GM12891 (cell line): Measurements from ENCODE around the gene CARD10.

Experiments
- PAX5 ChIP-seq: IDR thresholded peaks from 2 replicates; pipeline ENCODE4 v1.6.1; 2011; ENCODE audit warnings: low read length, moderate library complexity, mild to moderate bottlenecking; ENCODE audit not compliant: insufficient read depth, severe bottlenecking
- POLR2A ChIP-seq: IDR thresholded peaks from 2 replicates; pipeline ENCODE4 v1.6.1; 2011; ENCODE audit warnings: low read depth, low read length, control low read depth
- POLR2AphosphoS5 ChIP-seq: IDR thresholded peaks from 2 replicates; pipeline ENCODE4 v1.6.1; 2011; ENCODE audit warnings: low read depth, low read length, control low read depth
- SPI1 ChIP-seq: IDR thresholded peaks from 2 replicates; pipeline ENCODE4 v1.6.1; 2011; ENCODE audit warnings: low read depth, low read length, control low read depth
- TAF1 ChIP-seq: IDR thresholded peaks from 2 replicates; pipeline ENCODE4 v1.6.1; 2011; ENCODE audit warnings: low read depth, low read length, control low read depth

- TF ChIP-seq POLR2A (no peak), POLR2AphosphoS5 (no peak), TAF1 (no peak), PAX5 (no peak), SPI1 (no peak)
These were observed 78.3 kb downstream of the CARD10 start for GRCh38 chr22:37440875-37441274.
